Activated CD8-positive, alpha-beta memory T cell treated with anti-CD3 and anti-CD28 coated beads, Interleukin-2, amount 50 U/mL, for 4 hours (primary cell): ENCODE data around the gene UNCX.
"Not testable (repeated sequence)": the region's sequence is repeated elsewhere in the genome, so short reads cannot be mapped to it uniquely, and the experiment has no call there.

Source experiments
- DNase-seq: peaks from one replicate; pipeline ENCODE4 v3.0.0-alpha.2; 2020

UNCX gene

GRCh38 chr7:1279041-1279440 lies 46.4 kb downstream of the UNCX start:
- no peak for DNase-seq

- DNase-seq: not testable (repeated sequence)
Measured at GRCh38 chr7:1279895-1280294, 47.2 kb downstream of the UNCX start.

DNA sequence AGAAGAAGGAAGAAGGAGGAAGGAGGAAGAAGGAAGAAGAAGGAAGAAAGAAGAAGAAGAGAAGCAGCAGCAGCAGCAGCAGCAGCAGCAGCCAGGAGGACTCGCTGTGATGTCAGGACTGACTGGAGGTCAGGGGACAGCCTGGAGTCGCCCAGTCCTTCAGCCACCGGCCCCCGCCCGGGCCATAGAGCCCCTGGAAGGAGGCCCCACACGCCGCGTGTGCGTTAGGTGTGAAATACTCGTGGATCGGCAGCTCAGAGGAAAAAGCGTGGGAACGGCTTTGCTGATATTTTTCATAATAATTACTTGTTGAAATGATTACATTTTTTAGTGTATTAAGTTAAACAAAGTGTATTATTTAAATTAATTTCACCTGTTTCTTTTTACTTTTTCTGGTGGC lies 48.4 kb downstream of the UNCX start:
- DNase-seq: no peak

GRCh38 chr7:1282679-1283078 lies 50.0 kb downstream of the UNCX start:
- DNase-seq: no peak

GRCh38 chr7:1283337-1283736 lies 50.7 kb downstream of the UNCX start:
- DNase-seq: no peak

DNA sequence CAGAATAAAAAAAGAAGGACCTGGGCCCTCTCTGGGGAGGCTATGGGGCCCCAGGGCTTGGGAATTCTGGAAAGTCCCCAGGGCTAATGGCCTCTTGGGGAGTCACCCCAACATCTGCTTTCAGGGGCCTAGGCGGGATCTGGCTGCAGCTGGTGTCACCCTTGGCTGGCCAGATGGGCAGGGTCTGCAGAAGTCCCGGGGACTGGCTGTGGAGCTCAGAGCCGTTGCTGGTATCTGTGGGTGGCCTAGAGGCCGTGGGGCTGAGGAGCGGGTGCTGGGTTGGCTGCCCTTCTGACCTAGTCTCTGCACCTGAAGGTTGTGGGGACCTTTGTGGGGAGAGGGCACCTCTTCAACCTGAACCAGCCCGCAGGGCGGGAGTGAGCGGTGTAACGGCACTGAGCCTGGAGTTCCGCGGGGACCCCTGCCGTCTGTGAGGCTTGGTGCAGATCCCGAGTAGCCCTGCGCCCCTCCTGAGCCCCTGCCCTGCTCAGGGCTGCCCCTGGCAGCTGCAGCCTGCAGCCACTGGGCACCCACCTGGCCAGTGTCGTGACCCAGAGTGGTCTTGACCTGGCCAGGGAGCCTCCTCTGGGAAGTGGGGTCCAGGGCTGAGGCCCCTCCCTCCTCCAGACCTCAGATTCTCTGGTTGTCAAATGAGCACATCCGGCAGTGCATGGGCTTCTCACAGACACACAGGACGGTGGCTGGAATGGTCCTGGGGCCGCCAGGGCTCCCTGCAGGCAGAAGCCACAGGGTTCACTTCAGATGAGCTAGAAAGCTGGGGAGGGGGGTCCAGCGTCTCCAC lies 51.5 kb downstream of the UNCX start:
- no peak for DNase-seq

DNA sequence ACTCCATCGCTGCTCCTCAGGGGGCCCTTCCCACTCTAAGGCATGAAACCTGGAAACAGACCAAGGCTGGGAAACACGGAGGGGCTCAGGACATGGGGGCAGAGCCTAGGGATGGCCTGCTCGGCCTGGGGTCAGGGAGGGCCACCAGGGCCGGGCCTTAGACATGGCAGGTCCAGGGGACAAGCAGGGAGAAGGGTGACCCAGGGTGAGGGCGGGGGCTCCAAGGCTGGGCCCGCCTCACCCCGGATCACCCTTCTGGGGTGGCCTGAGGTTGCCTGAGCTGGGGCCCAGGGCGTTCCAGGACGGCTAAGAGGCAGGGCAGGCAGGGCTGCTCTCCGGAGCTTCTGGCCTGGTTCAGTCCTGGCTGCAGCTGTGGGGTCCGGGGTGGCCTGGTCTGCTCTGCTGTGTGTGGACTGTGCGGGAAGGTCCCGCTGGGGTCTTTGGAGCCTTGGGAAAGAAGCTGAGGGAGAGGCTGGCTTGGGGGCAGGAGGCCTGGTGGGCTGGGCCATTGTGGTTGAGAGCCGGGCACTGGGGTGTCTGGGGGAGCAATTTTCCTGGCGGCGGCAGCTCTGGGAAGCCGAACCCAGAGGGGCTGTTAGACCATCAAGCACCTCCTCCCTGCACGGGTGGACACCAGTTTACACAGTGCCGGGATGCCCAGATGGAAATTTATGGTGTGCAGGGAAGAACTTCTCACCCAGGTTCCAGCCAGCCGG lies 52.2 kb downstream of the UNCX start:
- DNase-seq: no peak

DNA sequence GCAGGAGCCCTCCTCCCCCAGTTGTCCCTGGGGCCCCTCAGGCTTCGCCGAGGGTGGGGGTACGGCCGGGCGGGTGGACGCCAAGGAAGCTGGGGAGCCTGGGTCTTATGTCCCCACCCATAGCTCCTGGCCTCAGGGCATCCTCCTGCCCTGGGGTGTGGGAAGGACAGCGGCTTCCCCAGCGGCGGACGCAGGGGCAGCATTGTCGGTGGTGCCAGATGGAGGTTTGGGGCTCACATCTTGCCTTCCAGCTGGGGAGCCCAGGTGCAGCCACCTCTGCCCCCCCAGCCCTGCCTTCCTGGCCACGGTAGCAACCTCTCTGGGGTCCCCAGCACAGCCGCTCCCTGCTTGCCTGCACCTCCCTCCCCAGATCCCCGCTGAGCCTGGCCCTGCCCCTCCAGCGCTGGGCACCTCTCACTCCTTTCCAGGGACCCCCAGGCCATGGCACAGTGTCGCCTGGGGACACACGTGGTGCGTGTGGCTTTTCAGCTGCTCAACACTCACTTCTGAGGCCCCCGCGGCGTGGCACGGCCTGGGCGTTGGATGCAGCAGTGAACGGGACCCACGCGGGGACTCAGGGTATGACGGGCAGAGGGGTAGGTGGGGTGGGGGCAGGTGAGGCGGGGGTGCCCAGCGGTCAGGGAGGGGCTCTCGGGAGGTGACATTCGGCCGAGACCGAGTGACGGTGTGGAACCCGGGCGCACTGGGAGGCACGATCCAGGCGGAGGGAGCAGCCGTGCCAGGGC lies 53.1 kb downstream of the UNCX start:
- DNase-seq: no peak
